Right renal pelvis (tissue), 4 donors: Measurements from ENCODE around the gene SPATC1L. TPM values are rescaled to one million over a fixed set of nuclear protein-coding genes. Genes with fewer than 3 reads are reported as not detected.
"Not testable (repeated sequence)": the region's sequence is repeated elsewhere in the genome, so short reads cannot be mapped to it uniquely, and the experiment has no call there.

Experiments used
- DNase-seq, 4 donors: peaks; one replicate each; pipeline ENCODE4 v3.0.0-alpha.2; 2013; ENCODE audit warnings: low read depth in 4 of 4, low spot score in 3 of 4, missing footprints in 1 of 4
- polyA plus RNA-seq, 4 donors: library from polyadenylated mRNA; unstranded; fragments of 120-200 nt; gene quantifications; one replicate each; pipeline ENCODE4 v1.2.1, GENCODE V29; 2013; ENCODE audit not compliant: insufficient read length in 4 of 4

SPATC1L gene
- polyA plus RNA-seq, 4 donors: 10.0 to 12.8 (median 12.6) TPM

- peak in 3 of 4 donors; percentile 75 to 92 (median 86) for DNase-seq
These were observed 631 bp upstream of the SPATC1L start for GRCh38 chr21:46184625-46185555.

DNA sequence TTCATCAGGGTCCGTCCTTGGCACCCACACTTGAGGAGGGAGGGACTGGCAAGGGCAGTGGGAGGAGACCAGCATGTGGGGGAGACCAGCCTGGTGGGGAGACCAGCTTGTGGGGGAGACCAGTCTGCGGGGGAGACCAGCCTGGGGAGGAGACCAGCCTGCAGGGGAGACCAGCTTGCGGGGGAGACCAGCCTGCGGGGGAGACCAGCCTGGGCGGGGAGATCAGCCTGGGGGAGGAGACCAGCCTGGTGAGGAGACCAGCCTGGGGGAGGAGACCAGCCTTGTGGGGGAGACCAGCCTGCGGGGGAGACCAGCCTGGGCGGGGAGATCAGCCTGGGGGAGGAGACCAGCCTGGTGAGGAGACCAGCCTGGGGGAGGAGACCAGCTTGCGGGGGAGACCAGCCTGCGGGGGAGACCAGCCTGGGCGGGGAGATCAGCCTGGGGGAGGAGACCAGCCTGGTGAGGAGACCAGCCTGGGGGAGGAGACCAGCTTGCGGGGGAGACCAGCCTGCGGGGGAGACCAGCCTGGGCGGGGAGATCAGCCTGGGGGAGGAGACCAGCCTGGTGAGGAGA, 836 bp downstream of the SPATC1L start:
- DNase-seq: not testable (repeated sequence)

- no peak for DNase-seq
These were observed 1.5 kb downstream of the SPATC1L start for GRCh38 chr21:46182548-46183336.

DNA sequence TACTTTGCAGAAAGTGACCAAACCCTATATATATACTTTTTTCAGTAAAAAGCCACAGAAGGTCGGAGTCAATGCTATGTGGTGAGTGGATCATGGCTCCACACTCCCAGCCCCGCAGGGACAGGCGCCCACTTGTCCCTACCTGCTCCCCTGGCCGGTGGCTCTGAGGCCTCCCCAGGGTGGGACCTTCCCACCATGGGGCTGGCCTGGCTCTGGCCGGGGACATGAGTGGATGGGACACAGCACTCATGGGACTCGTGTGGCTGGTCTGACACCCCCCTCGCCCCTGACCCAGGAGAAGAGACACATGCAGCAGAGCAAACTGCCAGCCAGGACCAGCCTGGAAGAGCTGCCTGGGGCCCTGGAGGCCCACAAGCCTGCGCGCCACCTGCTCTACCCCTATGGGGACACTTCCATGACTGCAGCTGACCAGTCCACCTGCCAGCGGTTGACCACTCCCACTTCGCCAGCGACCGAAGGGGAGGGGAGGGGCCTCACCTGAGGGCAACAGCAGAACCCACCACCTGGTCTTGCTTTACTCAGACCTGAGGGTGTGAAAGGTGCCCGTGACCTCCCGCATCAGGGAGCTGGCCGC, 2.2 kb downstream of the SPATC1L start:
- no peak for DNase-seq

DNA sequence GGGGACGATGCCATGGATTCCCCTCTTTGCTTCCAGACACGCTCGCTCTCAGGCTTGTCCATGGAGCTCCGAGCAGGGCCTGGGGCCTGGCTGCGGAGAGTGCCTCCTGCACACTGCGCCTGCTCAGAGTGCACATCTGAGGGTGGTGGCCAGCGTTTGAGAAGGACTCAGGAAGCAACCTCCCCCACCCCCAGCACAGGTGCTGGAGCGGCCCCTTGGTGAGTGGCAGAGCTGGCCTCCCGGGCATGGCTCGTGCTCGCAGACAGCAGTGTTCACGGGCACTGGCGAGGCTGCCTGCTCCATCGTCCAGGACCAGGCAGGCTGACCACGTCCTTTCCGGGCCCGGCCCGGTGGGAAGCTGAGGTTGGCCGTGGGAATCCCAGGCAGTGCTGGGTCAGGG, 2.8 kb downstream of the SPATC1L start:
- DNase-seq: no peak

DNA sequence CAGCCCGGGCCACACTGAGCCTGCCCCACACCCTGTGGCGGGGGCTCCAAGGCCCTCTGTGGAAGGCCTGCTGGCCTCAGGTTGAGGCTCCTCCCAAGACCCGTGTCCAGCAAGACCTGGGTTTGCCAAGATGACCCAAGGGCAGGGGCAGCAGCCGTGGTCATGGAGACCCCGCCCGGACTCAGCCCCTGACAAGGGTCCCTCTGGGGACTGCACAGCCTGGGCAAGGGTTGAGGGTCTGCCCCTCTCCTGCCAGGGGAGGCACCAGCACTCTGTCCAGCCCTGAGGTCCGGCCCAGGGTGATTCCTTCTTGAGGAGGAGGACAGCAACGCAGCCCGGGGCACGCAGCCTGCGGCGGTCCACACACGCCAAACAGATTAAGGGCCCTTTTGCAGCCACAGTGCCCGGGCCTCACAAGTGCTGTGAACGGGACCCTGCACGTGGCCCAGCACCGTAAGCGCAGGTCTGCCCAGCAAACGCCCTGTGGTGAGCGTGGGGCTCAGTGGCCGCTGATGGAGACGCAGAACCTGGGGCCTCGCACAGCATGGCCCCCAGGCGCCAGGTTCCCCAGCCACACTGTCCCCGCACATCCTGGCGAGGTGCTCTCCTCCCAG, 3.4 kb downstream of the SPATC1L start:
- DNase-seq: no peak

DNA sequence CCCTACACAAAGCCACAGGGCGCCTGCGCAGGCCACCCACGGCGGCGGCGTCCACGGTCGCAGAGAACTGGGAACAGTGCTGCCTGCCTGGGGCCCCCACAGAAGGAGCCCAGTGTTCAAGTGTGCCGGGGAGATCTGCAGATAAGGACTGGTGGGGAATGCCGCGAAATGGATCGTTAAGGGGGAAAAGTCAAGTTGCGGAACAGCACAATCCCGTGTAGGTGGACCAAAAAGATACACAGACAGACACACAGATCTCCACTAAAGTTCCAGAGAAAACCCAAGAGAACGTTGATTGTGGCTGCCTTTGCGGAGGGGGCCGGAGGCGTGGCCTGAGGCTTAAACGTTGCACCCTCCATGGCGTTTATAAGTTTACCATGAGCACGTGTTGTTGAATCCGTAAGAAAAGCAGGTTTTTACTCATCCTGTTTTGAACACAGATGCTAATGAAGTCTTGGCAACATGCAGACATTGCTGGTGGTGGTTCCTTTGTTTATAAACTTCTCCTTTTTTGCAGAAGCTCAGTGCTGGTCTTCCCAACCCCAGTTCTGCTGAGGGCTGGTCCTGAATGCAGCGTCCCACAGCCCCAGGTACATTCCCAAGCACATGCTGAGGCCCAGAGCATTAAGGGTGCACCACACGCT, 4.1 kb downstream of the SPATC1L start:
- DNase-seq: no peak

DNA sequence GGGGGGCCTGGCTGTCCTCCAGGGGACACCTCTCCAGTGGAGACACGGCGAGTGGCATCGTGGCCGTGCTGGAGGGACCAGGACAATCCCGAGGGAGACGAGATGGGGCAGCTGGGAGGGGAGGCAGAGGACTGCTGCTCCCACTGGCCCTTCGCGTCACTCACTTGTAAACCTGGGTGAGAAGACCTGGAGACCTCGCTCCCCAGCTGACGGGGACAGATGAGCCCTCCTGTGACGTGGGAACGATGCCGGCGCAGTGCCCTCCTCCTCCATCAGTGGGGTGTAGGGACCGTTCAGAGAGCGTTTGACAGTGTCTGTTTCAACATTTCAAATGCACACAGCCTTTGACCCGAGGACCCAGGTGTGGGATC, 4.6 kb downstream of the SPATC1L start:
- no peak for DNase-seq

- DNase-seq: no peak
These were observed 5.3 kb downstream of the SPATC1L start for GRCh38 chr21:46178961-46179360.

DNA sequence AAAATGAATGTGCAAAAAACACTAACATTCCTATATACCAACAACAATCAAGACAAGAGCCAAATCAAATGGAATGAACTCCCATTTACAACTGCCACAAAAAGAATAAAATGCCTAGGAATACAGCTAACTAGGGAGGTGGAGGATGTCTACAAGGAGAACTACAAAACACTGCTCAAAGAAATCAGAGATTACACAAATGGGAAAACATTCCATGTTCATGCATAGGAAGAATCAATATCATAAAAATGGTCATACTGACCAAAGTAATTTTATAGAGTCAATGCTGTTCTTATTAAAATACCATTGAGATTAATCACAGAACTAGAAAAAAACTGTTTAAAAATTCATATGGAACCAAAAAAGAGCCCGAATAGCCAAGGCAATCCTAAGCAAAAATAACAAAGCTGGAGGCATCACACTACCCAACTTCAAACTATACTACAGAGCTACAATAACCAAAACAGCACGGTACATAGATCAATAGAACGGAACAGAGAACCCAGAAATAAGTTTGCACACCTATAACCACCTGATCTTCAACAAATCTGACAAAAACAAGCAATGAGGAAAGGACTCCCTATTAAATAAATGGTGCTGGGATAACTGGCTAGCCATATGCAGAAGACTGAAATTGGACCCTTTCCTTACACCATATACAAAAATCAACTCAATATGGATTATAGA, 7.7 kb downstream of the SPATC1L start:
- DNase-seq: not testable (repeated sequence)

- no peak for DNase-seq
These were observed 10.7 kb downstream of the SPATC1L start for GRCh38 chr21:46173573-46173972.

DNA sequence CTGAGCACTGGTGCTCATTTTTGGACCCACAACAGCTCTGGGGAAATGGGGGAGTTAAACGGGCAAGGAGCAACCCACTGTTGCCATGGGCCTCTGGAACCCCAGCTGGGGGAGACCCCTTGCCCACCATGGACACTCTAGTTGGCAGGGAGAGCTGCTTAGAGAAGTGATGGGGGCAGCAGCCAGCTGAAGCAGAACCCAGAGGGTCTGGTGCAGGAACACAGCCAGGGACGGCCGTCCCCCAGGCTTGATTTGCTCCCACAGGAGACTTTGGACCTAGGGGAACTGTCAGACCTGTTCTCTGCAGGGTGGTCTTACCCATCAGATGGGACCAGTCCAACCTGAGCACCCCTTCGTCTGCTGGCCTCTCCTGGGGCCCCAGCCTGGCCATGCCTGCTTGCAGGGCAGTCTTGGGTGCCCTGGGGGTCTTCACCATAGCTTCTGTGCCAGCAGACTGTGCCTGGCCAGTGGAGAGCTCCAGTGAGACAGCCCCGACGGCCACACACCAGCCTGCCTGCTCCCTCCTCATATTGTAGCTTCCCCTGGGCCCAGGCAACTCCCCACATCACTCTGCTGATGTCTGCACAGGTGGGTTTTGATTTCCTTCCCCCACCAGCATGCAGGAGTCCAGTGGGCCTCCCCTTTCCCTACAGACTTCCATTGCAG, 11.3 kb downstream of the SPATC1L start:
- DNase-seq: no peak

- no peak for DNase-seq
These were observed 12.0 kb downstream of the SPATC1L start for GRCh38 chr21:46171996-46172862.

GRCh38 chr21:46171585-46171984, 12.7 kb downstream of the SPATC1L start:
- DNase-seq: no peak

DNA sequence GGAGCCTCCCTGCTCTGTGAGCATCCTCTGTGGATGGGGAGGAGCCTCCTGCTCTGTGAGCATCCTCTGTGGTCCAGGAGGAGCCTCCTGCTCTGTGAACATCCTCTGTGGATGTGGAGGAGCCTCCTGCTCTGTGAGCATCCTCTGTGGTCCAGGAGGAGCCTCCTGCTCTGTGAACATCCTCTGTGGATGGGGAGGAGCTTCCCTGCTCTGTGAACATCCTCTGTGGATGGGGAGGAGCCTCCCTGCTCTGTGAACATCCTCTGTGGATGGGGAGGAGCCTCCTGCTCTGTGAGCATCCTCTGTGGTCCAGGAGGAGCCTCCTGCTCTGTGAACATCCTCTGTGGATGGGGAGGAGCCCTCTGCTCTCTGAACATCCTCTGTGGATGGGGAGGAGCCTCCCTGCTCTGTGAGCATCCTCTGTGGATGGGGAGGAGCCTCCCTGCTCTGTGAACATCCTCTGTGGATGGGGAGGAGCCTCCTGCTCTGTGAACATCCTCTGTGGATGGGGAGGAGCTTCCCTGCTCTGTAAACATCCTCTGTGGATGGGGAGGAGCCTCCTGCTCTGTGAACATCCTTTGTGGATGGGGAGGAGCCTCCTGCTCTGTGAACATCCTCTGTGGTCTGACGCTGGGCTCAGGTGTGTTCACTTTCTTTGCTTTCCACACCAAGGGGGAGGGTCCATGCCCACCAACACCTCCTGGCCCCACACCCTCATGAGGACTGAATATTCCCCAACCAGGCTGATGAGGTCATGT, 13.6 kb downstream of the SPATC1L start:
- DNase-seq: not testable (repeated sequence)

- no peak for DNase-seq
These were observed 15.4 kb downstream of the SPATC1L start for GRCh38 chr21:46168659-46169386.

- no peak for DNase-seq
These were observed 16.0 kb downstream of the SPATC1L start for GRCh38 chr21:46168238-46168637.
